OCI-LY7 (cell line): ENCODE data around the gene KIF5A. TPM values are rescaled to one million over a fixed set of nuclear protein-coding genes. Genes with fewer than 3 reads are reported as not detected.
A peak's percentile ranks its signal among the peaks of the same experiment; 100 is the strongest.

Experiments used
- BruUV-seq: library from RNA; stranded (reverse); fragments of 400-500 nt; replicated peaks from 2 replicates; lab custom pipeline; 2021; lab: Mats Ljungman, UMichigan
- CTCF ChIA-PET: fragments of 300-600 bp; sonication (Branson Sonifier 250); formaldehyde crosslinking; loops from one replicate; lab custom pipeline; 2022; ENCODE audit warnings: antibody characterized with exemption; ENCODE audit not compliant: unreplicated experiment; lab: Charles Lee
- POLR2A ChIA-PET: fragments of 300-600 bp; sonication (Branson Sonifier 250); formaldehyde crosslinking; loops from one replicate; lab custom pipeline; 2022; ENCODE audit warnings: antibody characterized with exemption; lab: Charles Lee
- DNase-seq: peaks from one replicate; pipeline ENCODE4 v3.0.0-alpha.2; 2015; ENCODE audit warnings: low spot score
- H2AFZ ChIP-seq: fragments of 200-600 bp; sonication (generic), shearing (Covaris generic); 2 replicates; pipeline ENCODE4 v1.6.1; 2014; ENCODE audit warnings: mild to moderate bottlenecking, antibody characterized with exemption, low read length, moderate library complexity
- H3K27ac ChIP-seq: fragments of 200-600 bp; sonication (generic); 2 replicates; pipeline ENCODE4 v1.5.1; 2014; ENCODE audit warnings: mixed run types, low read depth, mild to moderate bottlenecking, moderate library complexity, low read length, inconsistent platforms; ENCODE audit not compliant: poor library complexity, severe bottlenecking
- H3K36me3 ChIP-seq: fragments of 200-600 bp; sonication (generic); 2 replicates; pipeline ENCODE4 v1.6.1; 2014; ENCODE audit warnings: mild to moderate bottlenecking, antibody characterized with exemption, low read length, moderate library complexity, mixed read lengths; ENCODE audit not compliant: insufficient read depth
- H3K4me1 ChIP-seq: fragments of 200-600 bp; sonication (generic); 2 replicates; pipeline ENCODE4 v1.5.1; 2014; ENCODE audit warnings: mild to moderate bottlenecking, low read length; ENCODE audit not compliant: insufficient read depth, poor library complexity, severe bottlenecking
- H3K4me2 ChIP-seq: fragments of 200-600 bp; sonication (generic); 2 replicates; pipeline ENCODE4 v1.6.1; 2014; ENCODE audit warnings: mild to moderate bottlenecking, low read length
- H3K4me3 ChIP-seq: fragments of 200-600 bp; sonication (generic); 2 replicates; pipeline ENCODE4 v1.5.1; 2014; ENCODE audit warnings: mild to moderate bottlenecking, low read depth, low read length; ENCODE audit not compliant: poor library complexity, severe bottlenecking
- H3K79me2 ChIP-seq: fragments of 200-600 bp; sonication (generic); 2 replicates; pipeline ENCODE4 v1.6.1; 2016; ENCODE audit warnings: low read depth, mild to moderate bottlenecking, low read length, moderate library complexity, mixed read lengths; ENCODE audit not compliant: insufficient read depth
- H3K9me2 ChIP-seq: fragments of 200-600 bp; sonication (generic); 2 replicates; pipeline ENCODE4 v1.6.1; 2016; ENCODE audit warnings: mild to moderate bottlenecking, low read length, mixed read lengths; ENCODE audit not compliant: insufficient read depth
- H3K9me3 ChIP-seq: fragments of 200-600 bp; sonication (generic); 2 replicates; pipeline ENCODE4 v1.6.1; 2014; ENCODE audit warnings: mild to moderate bottlenecking, mixed run types, low read length, mixed read lengths
- H4K20me1 ChIP-seq: fragments of 200-600 bp; sonication (generic); 2 replicates; pipeline ENCODE4 v1.6.1; 2014; ENCODE audit warnings: mild to moderate bottlenecking, antibody characterized with exemption, low read length, moderate library complexity, mixed read lengths; ENCODE audit not compliant: insufficient read depth
- EZH2phosphoT487 ChIP-seq: fragments of 200-600 bp; sonication (generic); IDR thresholded peaks from 2 replicates; pipeline ENCODE4 v1.6.1; 2018; ENCODE audit warnings: low read depth, borderline replicate concordance, mild to moderate bottlenecking, mixed run types, antibody characterized with exemption, low read length, moderate library complexity, mixed read lengths
- intact Hi-C: fragments of 100-400 bp; cut with micrococcal nuclease; formaldehyde crosslinking; loops from one replicate; pipeline ENCODE4 v1.10.0; 2022; ENCODE audit not compliant: unreplicated experiment
- total RNA-seq, 2 experiments: library from RNA; depleted of rRNA in 1 of 2; stranded (reverse); fragments of >200 nt in 1 of 2; shearing (Covaris generic) in 1 of 2; gene quantifications; 2 replicates each; pipeline ENCODE4 v1.2.3, GENCODE V29; 2014 to 2022
- TF ChIP-seq, protein P1 (sequence below): fragments of 200-600 bp; sonication (generic); conservative IDR thresholded peaks from 2 replicates; pipeline ENCODE4 v1.5.1; 2014; ENCODE audit warnings: mild to moderate bottlenecking, antibody characterized with exemption, low read length, moderate library complexity, mixed read lengths

KIF5A gene
- total RNA-seq, 2 experiments from 2014 or later, result 0.09 to 1.6 TPM

DNA sequence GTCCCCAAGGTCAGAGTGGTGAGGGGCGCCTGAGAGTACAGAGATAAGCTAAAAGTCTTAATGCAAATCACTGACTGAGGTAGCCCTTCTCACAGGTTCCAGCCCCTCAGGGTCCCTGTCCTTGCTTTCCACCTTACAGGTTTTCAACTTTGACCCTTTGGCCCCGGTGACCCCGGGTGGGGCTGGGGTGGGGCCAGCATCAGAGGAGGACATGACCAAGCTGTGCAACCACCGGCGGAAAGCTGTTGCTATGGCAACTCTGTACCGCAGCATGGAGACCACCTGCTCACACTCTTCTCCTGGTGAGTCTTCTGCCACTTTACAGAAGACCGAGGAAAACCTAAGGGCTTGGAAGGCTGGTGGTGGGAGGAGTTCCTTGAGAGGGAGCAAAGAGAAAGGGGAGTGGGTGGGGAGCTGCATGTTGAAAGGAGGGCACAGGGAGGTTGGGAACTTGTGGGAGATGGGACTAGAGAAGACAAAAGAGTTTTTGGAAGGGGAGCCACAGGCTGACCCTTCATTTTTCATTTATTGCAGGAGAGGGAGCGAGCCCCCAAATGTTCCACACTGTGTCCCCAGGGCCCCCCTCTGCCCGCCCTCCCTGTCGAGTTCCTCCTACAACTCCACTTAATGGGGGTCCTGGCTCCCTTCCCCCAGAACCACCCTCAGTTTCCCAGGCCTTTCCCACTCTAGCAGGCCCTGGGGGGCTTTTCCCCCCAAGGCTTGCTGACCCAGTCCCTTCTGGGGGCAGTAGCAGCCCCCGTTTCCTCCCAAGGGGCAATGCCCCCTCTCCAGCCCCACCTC is 24.8 kb upstream of the KIF5A start:
- no peak for TF ChIP-seq EZH2phosphoT487
- TF ChIP-seq, protein P1, sequence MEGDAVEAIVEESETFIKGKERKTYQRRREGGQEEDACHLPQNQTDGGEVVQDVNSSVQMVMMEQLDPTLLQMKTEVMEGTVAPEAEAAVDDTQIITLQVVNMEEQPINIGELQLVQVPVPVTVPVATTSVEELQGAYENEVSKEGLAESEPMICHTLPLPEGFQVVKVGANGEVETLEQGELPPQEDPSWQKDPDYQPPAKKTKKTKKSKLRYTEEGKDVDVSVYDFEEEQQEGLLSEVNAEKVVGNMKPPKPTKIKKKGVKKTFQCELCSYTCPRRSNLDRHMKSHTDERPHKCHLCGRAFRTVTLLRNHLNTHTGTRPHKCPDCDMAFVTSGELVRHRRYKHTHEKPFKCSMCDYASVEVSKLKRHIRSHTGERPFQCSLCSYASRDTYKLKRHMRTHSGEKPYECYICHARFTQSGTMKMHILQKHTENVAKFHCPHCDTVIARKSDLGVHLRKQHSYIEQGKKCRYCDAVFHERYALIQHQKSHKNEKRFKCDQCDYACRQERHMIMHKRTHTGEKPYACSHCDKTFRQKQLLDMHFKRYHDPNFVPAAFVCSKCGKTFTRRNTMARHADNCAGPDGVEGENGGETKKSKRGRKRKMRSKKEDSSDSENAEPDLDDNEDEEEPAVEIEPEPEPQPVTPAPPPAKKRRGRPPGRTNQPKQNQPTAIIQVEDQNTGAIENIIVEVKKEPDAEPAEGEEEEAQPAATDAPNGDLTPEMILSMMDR, result no peak
- Histone ChIP-seq H3K36me3 (peaks cover 59% of the 10 kb centered on the region), H3K4me1 (peaks cover 36% of the 10 kb centered on the region), H3K9me3 (no peaks in the 10 kb centered on the region), H3K27ac (peak overlapping the region; percentile 97), H3K9me2 (no peaks in the 10 kb centered on the region), H3K4me2 (peak overlapping the region; percentile 81), H3K79me2 (peaks cover 23% of the 10 kb centered on the region), H3K4me3 (peak overlapping the region; percentile 83), H4K20me1 (peaks cover 12% of the 10 kb centered on the region; the same call in 1 of the 2 replicates), H2AFZ (no peak overlapping the region)
- no TSS peak for BruUV-seq
- ChIA-PET CTCF (no interaction called here), POLR2A (interaction anchor here (1.8 to 2.2 kb wide), 2 partner anchors 8 to 16 kb away, joined by 8 to 17 read pairs; no protein-coding TSS in a partner anchor)
- intact Hi-C loops, result loop anchor here (5.0 kb wide), 1 partner anchor 227 kb away; the partner anchor contains the start of gene CDK4
- DNase-seq, result no peak

DNA sequence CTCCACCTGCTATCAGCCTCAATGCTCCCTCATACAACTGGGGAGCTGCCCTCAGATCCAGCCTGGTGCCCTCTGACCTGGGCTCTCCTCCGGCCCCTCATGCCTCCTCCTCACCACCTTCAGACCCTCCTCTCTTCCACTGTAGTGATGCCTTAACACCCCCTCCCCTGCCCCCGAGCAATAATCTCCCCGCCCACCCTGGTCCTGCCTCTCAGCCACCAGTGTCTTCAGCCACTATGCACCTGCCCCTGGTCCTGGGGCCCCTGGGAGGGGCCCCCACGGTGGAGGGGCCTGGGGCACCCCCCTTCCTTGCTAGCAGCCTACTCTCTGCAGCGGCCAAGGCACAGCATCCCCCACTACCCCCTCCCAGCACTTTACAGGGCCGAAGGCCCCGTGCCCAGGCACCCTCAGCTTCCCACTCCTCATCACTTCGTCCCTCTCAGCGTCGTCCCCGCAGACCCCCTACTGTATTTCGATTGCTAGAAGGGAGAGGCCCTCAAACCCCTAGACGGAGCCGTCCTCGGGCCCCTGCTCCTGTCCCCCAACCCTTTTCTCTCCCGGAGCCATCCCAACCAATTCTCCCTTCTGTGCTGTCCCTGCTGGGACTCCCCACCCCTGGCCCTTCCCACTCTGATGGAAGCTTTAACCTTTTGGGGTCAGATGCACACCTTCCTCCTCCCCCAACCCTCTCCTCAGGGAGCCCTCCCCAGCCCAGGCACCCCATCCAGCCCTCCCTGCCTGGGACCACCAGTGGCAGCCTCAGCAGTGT is 24.0 kb upstream of the KIF5A start:
- Histone ChIP-seq H3K9me3 (no peaks in the 10 kb centered on the region), H3K4me1 (peaks cover 35% of the 10 kb centered on the region), H3K36me3 (peaks cover 64% of the 10 kb centered on the region), H3K27ac (no peak overlapping the region), H4K20me1 (peaks cover 12% of the 10 kb centered on the region; the same call in 1 of the 2 replicates), H3K4me2 (peak overlapping the region; percentile 81; the same call in 1 of the 2 replicates), H3K9me2 (no peaks in the 10 kb centered on the region), H3K4me3 (no peak overlapping the region), H3K79me2 (peaks cover 21% of the 10 kb centered on the region), H2AFZ (no peak overlapping the region)
- ChIA-PET POLR2A (no interaction called here), CTCF (no interaction called here)
- no peak for DNase-seq
- BruUV-seq, result TSS peak; percentile 14
- intact Hi-C loops, result no loop called here
- TF ChIP-seq, protein P1, result no peak
- no peak for TF ChIP-seq EZH2phosphoT487
